AG08395 (cell line): ENCODE results near the gene DNAJC16.
"Not testable (repeated sequence)": the region's sequence is repeated elsewhere in the genome, so short reads cannot be mapped to it uniquely, and the experiment has no call there.

ENCODE experiments used
- DNase-seq: peaks from one replicate; pipeline ENCODE4 v3.0.0; 2012; ENCODE audit warnings: mixed read lengths, low spot score

Gene DNAJC16

GRCh38 chr1:15583016-15583706, 56.5 kb downstream of the DNAJC16 start:
- DNase-seq = no peak

- peak; percentile 53 for DNase-seq
These were observed 58.1 kb downstream of the DNAJC16 start, which contains the start of gene AGMAT for GRCh38 chr1:15584489-15585363. TSS of gene AGMAT (minus strand) at chr1:15585051. CDS start at chr1:15584967, 84 bp downstream.

- DNase-seq = no peak
These were observed 65.6 kb downstream of the DNAJC16 start for GRCh38 chr1:15592285-15592684.

- DNase-seq = no peak
These were observed 69.4 kb downstream of the DNAJC16 start for GRCh38 chr1:15595809-15596617.

GRCh38 chr1:15598436-15598835, 71.8 kb downstream of the DNAJC16 start:
- no peak for DNase-seq

GRCh38 chr1:15603050-15603965, 76.7 kb downstream of the DNAJC16 start:
- DNase-seq = peak; percentile 99

GRCh38 chr1:15603966-15604282, 77.3 kb downstream of the DNAJC16 start:
- DNase-seq = not testable (repeated sequence)

GRCh38 chr1:15604400-15604799, 77.8 kb downstream of the DNAJC16 start:
- not testable (repeated sequence) for DNase-seq

- DNase-seq = no peak
These were observed 79.0 kb downstream of the DNAJC16 start for GRCh38 chr1:15605398-15606383.

GRCh38 chr1:15609631-15610030, 83.0 kb downstream of the DNAJC16 start:
- peak; percentile 27 for DNase-seq

- no peak for DNase-seq
These were observed 83.5 kb downstream of the DNAJC16 start for GRCh38 chr1:15610167-15610566.

GRCh38 chr1:15616373-15617172, 89.9 kb downstream of the DNAJC16 start:
- peak; percentile 15 for DNase-seq

GRCh38 chr1:15617173-15618076, 90.8 kb downstream of the DNAJC16 start, which contains the start of gene DDI2:
TSS of gene DDI2 (plus strand) at chr1:15617458. CDS start at chr1:15617671, 213 bp downstream.
- DNase-seq = peak; percentile 97

- DNase-seq = no peak
These were observed 91.5 kb downstream of the DNAJC16 start for GRCh38 chr1:15618077-15618654.

GRCh38 chr1:15618655-15619525, 92.2 kb downstream of the DNAJC16 start:
- peak; percentile 53 for DNase-seq

GRCh38 chr1:15620155-15620545, 93.5 kb downstream of the DNAJC16 start:
- DNase-seq = peak; percentile 48
